Measurements from ENCODE around the gene RUNX1.

The RUNX1 gene

DNA sequence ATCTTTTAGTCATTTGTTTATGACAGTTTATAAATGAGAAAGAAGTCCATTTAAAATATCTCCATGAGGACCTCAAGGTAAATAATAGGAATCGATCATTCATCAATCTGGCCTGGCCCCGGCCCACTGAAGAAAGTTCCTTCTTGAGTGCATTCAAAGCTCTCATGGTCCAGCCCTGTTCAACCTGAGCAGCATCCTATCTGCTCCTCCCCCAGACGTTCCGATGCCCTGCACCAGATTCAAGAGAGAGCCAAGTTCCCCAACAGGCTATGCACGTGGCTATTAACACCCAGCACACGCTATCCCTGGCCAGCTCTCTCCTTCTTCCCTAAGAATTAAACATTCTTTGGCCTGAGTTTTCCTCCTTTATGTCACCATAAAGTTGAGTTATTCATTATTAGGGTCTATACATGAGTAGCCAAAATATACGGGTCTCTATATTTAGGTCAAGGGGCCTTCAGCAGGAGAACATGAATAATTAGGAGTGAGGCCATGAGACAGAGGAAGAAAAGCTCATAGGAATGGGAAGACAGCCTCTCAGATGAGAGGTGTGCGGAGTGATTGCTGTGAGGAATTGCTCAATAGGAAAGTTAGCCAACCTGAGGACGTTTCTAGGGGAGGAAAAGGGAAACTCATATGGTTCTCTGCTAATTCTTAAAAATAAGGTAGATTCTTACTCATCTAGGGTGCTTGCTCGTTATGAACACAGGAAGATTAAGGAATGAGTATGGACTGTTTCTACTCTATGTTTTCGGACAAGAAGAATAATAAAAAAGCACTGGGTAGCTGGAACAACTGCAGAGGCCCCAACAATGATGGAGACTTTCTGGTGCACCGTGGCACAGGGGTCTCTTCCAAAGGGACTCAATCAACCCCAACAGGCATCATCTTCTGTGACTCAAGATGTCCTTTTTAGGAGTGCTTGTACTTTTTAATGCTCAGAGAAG, 23.6 kb downstream of the RUNX1 start:
- no peak overlapping the region for H3K27ac ChIP-seq
- TF ChIP-seq, protein P1, sequence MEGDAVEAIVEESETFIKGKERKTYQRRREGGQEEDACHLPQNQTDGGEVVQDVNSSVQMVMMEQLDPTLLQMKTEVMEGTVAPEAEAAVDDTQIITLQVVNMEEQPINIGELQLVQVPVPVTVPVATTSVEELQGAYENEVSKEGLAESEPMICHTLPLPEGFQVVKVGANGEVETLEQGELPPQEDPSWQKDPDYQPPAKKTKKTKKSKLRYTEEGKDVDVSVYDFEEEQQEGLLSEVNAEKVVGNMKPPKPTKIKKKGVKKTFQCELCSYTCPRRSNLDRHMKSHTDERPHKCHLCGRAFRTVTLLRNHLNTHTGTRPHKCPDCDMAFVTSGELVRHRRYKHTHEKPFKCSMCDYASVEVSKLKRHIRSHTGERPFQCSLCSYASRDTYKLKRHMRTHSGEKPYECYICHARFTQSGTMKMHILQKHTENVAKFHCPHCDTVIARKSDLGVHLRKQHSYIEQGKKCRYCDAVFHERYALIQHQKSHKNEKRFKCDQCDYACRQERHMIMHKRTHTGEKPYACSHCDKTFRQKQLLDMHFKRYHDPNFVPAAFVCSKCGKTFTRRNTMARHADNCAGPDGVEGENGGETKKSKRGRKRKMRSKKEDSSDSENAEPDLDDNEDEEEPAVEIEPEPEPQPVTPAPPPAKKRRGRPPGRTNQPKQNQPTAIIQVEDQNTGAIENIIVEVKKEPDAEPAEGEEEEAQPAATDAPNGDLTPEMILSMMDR (conservative IDR thresholded peaks at IDR 0.05), result no peak
- no peak for TF ChIP-seq ZFX (IDR thresholded peaks at IDR 0.05)

DNA sequence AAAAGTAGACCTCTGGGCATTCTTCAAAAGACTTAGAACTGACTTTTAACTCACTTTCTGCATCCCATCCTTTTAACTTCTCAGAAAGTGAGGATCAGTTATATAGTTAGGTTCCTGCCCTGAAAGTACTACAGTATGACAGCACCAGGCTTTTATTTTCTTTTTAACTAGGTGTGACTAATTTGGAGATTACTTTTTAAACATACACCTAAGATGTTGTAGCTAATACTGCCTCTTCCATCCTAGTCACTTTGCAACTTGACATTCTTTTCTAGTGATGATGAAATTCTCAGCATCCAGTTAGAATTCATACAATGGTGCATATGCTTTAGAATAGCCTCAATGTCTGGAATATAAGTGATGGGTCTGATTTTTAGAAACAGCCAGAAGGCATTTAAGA, 24.6 kb downstream of the RUNX1 start:
- no peak overlapping the region for H3K27ac ChIP-seq
- no peak for TF ChIP-seq ZFX (IDR thresholded peaks at IDR 0.05)
- TF ChIP-seq, protein P1 (conservative IDR thresholded peaks at IDR 0.05), result no peak

DNA sequence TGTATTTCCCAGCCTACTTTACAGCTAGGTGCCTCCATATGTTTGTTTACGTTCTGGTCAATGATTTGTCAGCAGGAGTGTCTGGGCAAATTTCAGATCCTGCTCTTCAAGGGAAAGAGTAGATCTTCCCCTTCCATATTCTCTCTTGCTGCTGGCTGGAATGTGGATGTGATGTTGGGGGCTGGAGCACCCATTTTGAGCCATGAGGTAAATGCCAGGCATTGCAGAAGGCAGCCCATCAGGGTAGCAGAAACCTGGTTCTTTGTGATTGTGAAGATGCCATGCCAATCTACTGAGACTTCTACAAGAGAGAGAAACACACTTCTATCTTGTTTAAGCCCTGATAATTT, 25.1 kb downstream of the RUNX1 start:
- H3K27ac ChIP-seq, result no peak overlapping the region
- no peak for TF ChIP-seq ZFX (IDR thresholded peaks at IDR 0.05)
- TF ChIP-seq, protein P1 (conservative IDR thresholded peaks at IDR 0.05), result no peak

DNA sequence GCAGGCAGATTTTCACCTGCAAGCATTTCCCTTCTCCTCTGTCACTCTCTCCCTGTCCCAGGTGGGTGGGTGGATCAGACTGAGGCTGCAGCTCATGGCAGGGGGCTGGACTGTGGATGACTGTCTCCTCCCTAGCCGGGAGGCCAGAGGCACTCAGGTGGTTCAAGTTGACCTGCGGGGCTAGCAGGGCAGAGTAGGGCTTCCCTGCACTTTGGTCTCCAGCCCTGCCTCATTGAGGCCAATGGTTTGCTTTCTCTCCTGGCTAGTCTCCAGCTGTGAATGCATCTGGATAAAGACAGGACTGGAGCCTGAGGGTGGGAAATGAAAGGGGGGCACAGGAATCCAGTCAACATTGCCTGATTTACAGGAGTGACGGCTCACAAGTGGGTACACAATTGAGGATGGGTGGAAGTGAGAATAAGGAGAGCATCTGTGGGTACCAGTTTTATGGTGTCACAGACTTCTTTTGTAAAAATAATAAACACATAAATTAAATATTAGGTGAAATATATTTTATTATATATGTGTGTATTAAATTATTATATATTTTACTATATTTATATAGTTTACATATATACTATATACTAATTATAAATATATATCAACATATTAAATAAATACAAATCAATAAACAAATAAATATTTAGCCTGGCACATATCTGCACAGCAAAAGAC, 25.6 kb downstream of the RUNX1 start:
- H3K27ac ChIP-seq, result no peak overlapping the region
- TF ChIP-seq, protein P1 (conservative IDR thresholded peaks at IDR 0.05), result no peak
- TF ChIP-seq ZFX (IDR thresholded peaks at IDR 0.05), result no peak

DNA sequence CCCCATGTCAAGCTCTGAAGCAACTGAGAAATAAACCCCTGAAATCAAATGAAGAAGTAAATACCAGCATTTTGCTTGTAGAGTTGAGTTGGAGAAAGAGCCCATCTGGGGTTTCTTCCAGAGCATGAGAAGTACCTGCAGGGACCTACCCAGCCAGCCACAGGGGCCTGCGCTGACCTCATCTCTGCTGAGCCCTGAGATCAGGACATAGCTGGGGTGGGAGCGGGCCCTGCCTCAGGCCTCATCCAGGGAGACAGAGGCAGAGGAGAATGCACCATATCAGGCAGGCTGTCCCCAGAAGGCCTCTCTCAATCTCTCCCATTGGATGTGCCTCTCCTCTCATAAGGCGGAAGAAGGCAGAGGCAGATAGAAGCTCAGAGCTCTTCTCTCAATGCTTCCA, 27.6 kb downstream of the RUNX1 start:
- no peak overlapping the region for H3K27ac ChIP-seq

DNA sequence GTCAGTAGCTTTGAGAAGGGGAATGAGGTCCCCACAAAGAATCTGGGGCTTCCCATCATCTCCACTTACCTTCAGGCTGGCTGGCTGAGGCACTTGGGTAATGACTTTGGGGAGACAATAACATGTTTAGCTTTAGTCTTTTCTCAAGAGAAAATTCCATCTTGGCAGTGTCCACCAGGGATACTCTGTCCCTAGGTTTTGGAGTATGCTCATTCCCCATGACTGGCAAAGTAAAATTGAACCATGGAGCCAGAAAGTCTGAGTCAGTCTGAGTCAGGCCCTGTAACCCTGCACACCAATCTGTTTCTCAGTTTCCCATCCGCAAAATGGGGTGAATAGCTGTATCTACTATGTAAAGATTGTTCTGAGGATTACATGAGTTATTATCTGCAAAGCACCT, 28.2 kb downstream of the RUNX1 start:
- TF ChIP-seq ZFX (IDR thresholded peaks at IDR 0.05), result no peak
- TF ChIP-seq, protein P1 (conservative IDR thresholded peaks at IDR 0.05), result no peak
- H3K27ac ChIP-seq, result no peak overlapping the region

More for the DNA sequence above, 27.6 kb downstream of the RUNX1 start:
- TF ChIP-seq, protein P1 (conservative IDR thresholded peaks at IDR 0.05), result no peak
- no peak for TF ChIP-seq ZFX (IDR thresholded peaks at IDR 0.05)

DNA sequence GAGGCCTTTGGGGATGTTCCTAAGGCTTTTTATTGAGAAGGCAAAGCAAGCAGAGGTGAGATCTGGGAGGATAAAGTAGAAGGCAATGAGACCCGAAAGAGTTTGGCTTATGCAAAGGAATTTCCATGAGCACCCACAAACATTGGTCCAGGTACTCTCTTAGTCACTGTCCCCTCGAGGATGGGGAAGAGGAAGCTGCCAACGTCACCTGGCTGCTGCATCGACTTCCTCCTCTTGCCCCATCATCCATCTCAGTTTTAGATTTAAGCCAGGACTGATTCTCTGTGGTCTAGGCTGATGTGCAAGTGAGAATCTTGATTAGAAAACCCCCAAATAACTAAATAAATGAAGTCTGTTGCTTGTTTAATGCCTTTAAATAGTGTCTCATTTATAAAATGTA, 28.7 kb downstream of the RUNX1 start:
- H3K27ac ChIP-seq, result no peak overlapping the region
- TF ChIP-seq ZFX (IDR thresholded peaks at IDR 0.05), result no peak
- TF ChIP-seq, protein P1 (conservative IDR thresholded peaks at IDR 0.05), result no peak

All from C4-2B (cell line).